ENCODE results near the gene SLC7A11. TPM values are rescaled to one million over a fixed set of nuclear protein-coding genes. Genes with fewer than 3 reads are reported as not detected.

The SLC7A11 gene
- total and polyA plus RNA-seq, 2 of the 4 experiments (the other 2 are of a cell fraction): 8.3 to 24.7 TPM

- no peak overlapping the region for H3K4me2 ChIP-seq (ENCODE audit: low read depth, low read length)
- in situ Hi-C loops (cut with MboI; ENCODE audit: low sequenced_read_pairs): loop anchor here (10.0 to 25.0 kb wide), 3 partner anchors 144 to 641 kb away; partner anchors contain the start of gene PCDH18
- DNase-seq: peak; percentile 51
These were observed 63.6 kb downstream of the SLC7A11 start for GRCh38 chr4:138178566-138178965.

More at GRCh38 chr4:138178566-138178965, 63.6 kb downstream of the SLC7A11 start:
- ChIA-PET CTCF (no interaction called here), POLR2A (ENCODE audit: unreplicated experiment) (no interaction called here)
- Histone ChIP-seq H3K27ac (ENCODE audit: insufficient read depth, low read length) (no peak overlapping the region), H2AK5ac (ENCODE audit: low read depth, low read length) (no peak overlapping the region), H3K36me3 (ENCODE audit: control insufficient read depth, insufficient read depth, low read length) (peaks cover 20% of the 10 kb centered on the region), H3K4ac (ENCODE audit: low read depth, low read length) (no peak overlapping the region), H2AFZ (replicated peaks; ENCODE audit: low read length, poor library complexity) (no peak overlapping the region), H3K9ac (ENCODE audit: low read depth, low read length) (no peak overlapping the region), H3K4me1 (ENCODE audit: control insufficient read depth, insufficient read depth, low read length) (peaks cover 7% of the 10 kb centered on the region), H3K9me3 (ENCODE audit: control insufficient read depth, insufficient read depth, low read length) (no peaks in the 10 kb centered on the region), H3K23ac (ENCODE audit: low read depth, low read length) (no peak overlapping the region), H2BK120ac (ENCODE audit: low read depth, low read length) (no peak overlapping the region), H2BK20ac (ENCODE audit: low read depth, low read length) (no peak overlapping the region), H4K20me1 (ENCODE audit: insufficient read depth, low read length) (no peaks in the 10 kb centered on the region), H4K8ac (ENCODE audit: low read depth in 2 of 2, low read length in 2 of 2) (no peak overlapping the region), H3K79me1 (ENCODE audit: low read depth in 1 of 2, low read length in 2 of 2) (peaks cover 3 to 13% of the 10 kb centered on the region in 2 experiments; a peak in 3 of 4 replicates), H2BK5ac (ENCODE audit: low read depth, low read length, poor library complexity, severe bottlenecking) (no peak overlapping the region), H3K14ac (replicated peaks; ENCODE audit: low read depth, low read length) (no peak overlapping the region), H3K9me1 (ENCODE audit: insufficient read depth, low read length) (peaks cover 5% of the 10 kb centered on the region; the same call in 1 of the 2 replicates), H3K4me3 (ENCODE audit: insufficient read depth, low read depth, low read length) (no peak overlapping the region), H4K91ac (ENCODE audit: insufficient read depth, low read depth, low read length) (no peak overlapping the region), H3K56ac (ENCODE audit: extremely low read depth, insufficient read depth, low read length) (no peak overlapping the region), H3K18ac (ENCODE audit: low read depth, low read length) (no peak overlapping the region), H2AK9ac (replicated peaks; ENCODE audit: low read depth, low read length, poor library complexity) (no peak overlapping the region), H4K5ac (ENCODE audit: low read depth, low read length) (no peak overlapping the region), H3K27me3 (ENCODE audit: control insufficient read depth, insufficient read depth, low read length) (no peaks in the 10 kb centered on the region), H2BK15ac (ENCODE audit: low read depth, low read length) (no peak overlapping the region)
- ATAC-seq (ENCODE audit: low read depth): no peak
- intact Hi-C loops (cut with micrococcal nuclease) (loop anchor here (5.0 to 10.0 kb wide), 2 partner anchors 646 to 1054 kb away; partner anchors contain the start of gene PCDH18), dilution Hi-C loops (cut with HindIII; ENCODE audit: low sequenced_read_pairs, unreplicated experiment) (no loop called here)
- no TSS peak for BruUV-seq (replicated peaks)
- TF ChIP-seq SMC3 (IDR thresholded peaks at IDR 0.05; ENCODE audit: low read depth, low read length) (no peak), POLR2A (IDR thresholded peaks at IDR 0.05; ENCODE audit: low read depth, low read length) (no peak), FOS (IDR thresholded peaks at IDR 0.05; ENCODE audit: low read depth, low read length) (no peak), CHD1 (IDR thresholded peaks at IDR 0.05; ENCODE audit: low read depth, low read length) (no peak), BHLHE40 (IDR thresholded peaks at IDR 0.05; ENCODE audit: low read depth, low read length) (peak; percentile 34; the same call in 1 of the 2 replicates)
- no CpG with 5 or more reads among the region's 5 CpGs for WGBS, 2 experiments (ENCODE audit: extremely low coverage in 2 of 2, insufficient read length in 1 of 2)

Measured in IMR-90 (cell line).